ENCODE data around the gene COL25A1.
"Not testable (repeated sequence)": the region's sequence is repeated elsewhere in the genome, so short reads cannot be mapped to it uniquely, and the experiment has no call there.

Gene COL25A1

DNA sequence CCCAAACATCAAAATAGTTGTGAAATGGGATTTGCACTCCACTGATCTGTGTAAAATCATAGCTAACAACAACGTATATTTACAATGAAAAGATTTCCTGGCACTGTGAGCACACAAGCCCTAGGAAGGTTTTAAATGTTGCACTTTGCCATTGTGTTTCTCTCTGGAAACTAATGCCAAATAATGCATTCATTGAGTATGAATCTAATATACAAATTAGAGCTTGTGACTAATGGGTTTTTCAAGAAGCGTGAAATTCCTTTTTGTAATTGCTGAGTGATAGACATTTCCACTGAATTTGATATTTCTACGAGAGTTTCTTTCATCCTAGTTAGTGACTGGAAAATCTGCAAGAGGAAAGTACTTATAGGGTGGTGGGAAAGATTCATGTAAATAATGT is 135.9 kb downstream of the COL25A1 start:
- no peak for DNase-seq

DNA sequence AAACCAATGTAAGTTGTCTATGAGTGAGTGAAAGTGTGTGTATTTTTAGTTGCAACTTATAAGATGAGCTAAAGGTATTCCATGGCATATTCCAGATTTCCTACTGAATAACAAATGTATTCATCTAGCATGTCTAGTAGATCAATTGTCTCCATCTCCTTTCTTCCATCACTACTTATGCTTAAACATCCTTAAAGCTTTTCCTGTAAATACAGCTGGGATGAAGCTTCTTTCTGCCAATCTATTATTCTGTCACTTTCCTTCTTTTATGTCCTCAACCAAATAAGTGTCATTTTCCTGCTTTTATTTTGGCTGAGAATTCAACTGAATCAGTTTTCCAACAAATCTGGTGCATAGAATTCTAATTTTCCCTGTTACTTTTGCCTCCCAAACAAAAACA is 136.3 kb downstream of the COL25A1 start:
- DNase-seq: no peak

DNA sequence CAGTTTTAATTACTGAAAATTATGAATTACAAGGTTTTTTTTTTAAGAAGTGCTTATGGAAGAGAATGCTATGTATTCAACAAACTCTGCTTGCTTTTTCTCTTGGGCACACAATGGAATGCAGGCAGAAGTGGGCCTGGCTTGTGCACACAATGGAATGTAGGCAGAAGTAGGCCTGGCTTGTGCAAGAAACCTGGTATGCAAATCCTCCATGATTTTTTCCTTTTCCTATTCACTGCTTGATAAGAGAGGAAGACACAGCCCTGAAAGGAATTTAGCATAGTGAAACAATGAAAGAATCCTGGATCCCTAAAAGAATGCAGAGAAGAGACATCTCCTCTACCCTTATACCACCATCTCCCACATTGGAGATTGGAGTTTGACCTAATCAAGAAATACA is 138.4 kb downstream of the COL25A1 start:
- no peak for DNase-seq

DNA sequence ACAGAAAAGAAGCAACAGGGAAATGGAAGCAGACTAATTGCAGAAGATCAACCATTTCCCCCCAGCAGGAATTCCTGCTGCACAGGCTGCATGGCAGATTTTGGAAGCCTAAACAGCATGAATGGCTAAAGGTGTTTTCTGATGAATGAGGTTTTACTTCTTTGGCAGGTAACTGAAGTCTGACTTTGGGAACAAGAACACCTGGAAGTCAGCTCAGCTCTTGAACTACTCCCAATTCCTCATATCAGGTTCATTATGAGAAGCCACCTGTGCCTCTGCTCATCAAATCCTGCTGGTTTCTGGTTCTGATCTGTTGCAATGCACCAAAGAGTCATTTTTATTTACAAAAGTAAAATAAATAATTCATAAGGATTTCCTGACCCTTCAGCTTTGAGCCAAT is 139.0 kb downstream of the COL25A1 start:
- DNase-seq: no peak

DNA sequence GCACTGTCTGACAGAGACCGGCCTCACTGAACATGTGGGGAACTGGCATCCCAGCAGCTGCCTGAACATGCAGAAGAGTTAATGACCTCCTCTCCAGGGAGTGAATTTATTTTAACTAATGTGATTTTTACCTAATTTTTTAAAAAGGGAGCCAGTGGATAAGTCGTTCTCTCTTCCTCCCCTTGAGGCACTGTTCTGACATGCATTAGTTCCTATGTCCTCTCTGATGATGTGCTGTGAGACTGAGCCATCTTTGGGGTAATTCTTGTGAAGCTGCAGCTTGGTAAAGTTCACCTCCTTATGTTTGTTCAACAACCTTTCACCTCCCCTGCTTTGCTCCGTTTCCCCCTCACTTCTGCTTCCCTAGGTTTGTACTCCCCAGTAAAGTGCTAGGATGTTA is 139.7 kb downstream of the COL25A1 start:
- DNase-seq: no peak

DNA sequence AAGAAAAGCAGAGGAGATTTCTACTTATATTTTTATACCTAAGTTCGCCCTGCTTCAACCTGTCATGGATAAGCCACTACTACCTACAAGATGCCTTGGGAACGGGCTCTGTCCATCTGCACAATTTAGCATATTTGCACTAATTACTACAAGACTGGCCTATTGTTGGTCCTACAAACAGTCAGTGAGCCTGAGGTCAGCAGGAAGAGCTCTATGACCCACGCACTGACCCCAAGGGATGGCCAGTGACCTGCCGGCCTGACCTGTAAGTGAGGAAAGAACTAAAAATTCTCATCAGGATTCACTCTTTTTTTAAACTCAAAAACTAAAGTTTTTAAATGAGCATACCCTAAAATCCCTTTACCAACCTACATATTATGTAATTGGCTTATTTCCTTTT is 142.0 kb downstream of the COL25A1 start:
- DNase-seq: no peak

DNA sequence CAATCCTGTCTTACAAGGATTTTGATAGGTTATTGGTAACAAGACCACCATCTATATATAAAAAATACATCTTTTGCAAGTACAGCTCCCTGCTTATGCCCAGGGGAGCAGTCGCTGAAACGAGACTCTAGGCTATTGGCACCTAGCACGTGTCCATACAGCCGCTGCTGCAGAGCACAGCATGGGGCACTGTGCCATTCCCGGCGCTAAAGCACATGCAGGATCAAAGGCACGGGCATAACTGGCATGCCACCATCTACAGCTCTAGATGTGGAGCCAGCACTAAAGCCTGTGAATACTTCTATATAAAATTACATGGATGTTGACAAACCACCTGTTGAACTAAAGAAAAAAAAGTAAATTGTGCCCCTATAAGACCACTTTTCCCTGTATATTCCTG is 144.8 kb downstream of the COL25A1 start:
- no peak for DNase-seq

DNA sequence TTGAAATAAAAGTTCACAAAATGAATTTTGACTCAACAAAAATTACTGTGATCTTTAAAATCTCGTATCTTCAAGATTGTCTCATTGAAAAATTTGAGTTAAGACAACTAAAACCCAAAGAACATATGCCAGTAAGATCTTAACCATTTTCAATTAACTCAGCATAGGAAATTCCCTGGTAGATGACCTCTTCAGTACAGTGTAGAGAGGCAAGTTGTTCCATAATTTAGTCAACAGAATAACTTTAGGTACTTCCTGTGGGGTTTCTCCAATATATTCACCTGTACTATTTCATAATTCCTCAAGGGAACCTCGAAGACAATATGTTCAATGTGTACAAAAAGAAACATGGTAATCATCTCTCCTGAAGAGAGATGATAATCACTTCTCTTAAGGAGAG is 145.3 kb downstream of the COL25A1 start:
- DNase-seq: no peak

DNA sequence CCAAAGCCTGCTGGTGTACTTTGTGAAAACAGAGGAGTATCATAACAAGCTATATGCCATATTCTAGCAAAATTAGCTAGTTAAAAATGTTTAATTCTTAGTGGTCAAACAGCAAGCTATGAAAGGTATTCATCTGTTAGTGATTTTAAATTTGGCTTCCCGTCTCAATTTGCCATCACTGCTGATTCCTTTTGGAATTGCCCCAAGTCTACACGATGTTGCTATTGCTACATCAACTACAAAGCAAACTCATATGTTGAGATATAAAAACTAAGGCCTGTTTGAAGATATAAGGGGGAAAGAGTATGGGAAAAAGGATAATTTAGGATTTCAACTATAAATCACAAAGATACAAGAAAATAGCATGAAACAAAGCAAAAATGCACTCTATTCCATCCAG is 146.1 kb downstream of the COL25A1 start:
- DNase-seq: no peak

DNA sequence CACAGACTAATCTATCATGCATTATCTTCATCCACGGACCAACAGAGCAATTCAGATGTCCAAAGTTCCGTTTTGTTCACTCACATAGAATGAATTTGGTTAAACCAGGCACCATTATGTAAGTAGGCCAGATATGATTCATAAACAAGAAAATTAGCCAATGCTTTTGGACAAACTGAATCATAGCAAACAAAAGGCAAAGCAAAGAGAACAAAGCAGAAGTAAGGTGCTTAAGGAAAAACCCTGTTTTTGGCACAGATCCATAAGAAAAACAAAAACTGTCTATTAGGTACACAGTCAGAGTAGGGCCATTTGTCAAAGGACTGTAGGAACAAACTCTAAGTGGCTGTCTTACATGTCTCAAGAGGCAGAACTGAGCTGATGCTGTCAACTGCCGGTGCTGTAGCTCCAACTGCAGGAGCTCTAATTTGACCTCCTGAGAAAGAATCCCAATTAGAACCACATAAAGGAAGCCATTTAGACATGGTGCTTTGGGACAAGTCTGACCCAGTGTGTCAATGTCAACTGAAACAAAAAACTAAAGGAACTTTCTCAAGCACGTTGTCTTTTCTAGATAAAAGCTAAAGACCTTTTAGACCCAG is 146.7 kb downstream of the COL25A1 start:
- no peak for DNase-seq

DNA sequence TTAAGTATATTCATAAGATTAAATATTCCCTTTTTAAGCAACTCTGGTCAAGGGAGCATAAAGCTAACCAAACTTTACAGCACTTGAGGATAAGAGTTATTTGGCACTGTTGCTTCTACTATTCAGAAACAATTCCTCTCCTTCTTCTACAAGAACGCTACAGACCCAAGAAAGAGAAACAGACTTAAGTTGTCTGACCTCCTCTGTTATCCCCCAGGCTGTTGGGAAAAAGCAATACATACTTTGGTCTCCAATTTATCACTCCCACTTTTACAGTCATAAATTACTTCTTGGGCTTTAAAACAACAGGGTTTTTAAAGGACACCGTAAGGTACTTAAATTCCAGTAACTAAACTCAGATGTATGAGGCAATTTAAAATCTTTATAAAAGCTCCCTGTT is 147.4 kb downstream of the COL25A1 start:
- no peak for DNase-seq

DNA sequence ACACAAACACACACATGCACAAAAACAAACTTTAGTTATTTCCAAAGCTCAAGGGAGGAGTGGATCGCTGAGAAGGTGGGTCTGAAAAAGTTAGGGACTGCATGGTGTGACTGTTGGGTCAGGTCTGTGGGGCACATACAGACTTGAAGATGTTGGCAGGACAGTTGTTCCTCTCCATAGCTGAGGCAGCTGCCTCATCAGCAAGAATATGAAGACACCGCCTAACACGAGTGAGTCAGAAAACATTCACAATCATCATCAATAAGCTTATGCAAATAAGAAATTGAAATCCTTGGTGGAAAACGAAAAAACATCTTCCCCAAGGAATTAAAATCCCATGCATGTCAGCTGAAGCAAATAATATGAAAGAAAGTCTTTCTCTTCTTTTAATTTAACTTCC is 148.0 kb downstream of the COL25A1 start:
- no peak for DNase-seq

DNA sequence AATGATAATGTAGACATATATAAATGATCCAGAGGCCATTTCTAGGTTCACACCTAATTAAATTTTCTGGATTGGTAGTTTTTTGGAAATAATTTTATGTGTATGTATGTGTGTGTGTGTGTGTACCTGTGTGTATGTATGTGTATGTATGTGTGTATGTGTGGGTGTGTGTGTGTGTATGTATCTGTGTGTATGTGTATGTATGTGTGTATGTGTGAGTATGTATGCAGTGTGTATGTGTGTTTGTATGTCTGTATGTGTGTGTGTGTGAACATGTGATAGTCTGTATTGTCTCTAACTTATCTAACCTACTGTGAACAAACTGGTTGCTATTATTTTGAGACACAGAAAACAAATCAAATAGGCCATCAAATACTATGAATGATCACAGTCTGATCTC is 152.6 kb downstream of the COL25A1 start:
- no peak for DNase-seq

DNA sequence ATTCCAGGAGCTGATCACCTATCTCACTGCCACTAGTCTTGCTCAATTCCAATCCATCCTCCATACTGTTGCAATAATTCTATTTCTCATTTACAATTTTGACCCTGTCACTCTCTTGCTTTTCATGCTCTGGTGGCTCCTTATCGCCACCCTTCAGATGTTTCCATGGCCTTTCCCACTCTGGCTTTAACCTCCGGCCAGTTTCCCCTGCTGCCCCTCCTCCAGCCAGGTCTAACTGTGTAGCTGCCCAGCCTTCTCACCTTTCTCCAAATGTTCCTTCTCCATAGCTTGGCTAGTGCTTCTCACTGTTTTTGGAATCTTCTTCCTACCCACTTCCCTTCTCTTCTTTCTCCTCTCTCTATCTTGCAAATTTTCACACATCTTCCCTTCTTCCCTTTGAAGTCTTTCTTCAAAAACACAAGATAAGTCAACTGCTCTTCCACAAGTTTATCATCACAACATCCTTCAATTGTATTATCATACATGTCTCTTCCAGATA is 153.8 kb downstream of the COL25A1 start:
- no peak for DNase-seq

DNA sequence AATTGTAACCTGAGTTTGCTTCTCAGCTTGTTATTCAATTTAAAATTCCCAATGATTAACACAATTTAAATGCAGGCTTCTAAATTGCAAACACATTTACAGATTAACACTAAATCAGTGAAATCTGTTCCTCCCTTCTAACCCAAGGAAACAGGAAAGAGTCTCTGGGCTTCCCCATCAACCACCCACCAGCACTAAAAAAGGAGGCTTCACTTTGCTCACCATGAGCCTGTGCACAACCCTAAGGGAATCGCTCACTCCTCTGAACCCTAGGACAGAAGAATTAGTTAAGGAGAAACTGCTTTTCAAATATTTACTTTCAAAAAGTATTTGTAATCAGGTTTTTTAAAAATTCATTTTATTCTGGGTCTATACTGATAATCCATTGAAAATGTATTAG is 155.3 kb downstream of the COL25A1 start:
- DNase-seq: no peak

DNA sequence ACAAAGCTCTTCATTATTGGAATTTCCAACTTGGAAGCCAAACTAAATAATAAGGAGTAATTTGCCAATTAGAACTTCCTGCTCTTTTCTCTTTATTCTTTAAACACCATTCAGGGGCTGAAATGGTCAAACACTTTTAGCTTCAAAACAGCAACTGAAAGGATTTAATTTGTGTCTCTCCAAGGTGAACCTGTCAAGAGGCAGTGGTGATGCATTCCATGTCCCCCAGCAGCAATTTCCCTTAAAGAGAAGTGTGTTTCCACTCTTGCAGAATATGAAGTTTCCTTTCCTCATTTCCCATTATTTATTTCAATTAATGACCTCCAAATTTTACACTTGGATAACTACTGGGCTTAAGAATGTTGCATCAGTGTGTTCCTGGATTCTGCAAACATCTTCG is 156.0 kb downstream of the COL25A1 start:
- no peak for DNase-seq

DNA sequence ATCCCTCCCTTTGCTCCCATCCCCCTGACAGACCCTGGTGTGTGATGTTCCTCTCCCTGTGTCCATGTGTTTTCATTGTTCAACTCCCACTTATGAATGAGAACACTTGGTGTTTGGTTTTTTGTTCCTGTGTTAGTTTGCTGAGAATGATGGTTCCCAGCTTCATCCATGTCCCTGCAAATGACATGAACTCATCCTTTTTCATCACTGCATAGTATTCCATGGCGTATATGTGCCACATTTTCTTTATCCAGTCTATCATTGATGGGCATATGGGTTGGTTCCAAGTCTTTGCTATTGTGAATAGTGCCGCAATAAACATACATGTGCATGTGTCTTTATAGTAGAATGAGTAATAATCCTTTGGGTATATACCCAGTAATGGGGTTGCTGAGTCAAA is 164.3 kb downstream of the COL25A1 start:
- not testable (repeated sequence) for DNase-seq

DNA sequence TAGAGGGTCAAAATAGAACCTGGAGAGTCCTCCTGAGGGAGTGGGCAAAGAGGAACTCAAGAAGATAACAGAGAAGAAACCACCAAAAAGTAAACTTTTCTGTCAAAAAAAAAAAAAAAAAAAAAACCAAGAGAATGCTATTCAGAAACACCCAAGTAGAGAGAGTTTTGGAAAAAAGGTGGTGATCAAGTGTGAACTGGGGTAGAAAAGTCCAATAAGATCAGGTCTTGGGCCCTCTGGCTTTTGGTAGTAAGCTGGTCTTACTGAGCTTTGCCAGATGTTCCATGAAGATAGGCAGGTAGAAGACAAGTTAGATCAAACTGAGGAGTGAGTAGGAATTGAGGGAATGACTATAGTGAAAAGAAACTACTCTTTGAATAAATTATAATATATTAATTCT is 167.5 kb downstream of the COL25A1 start:
- no peak for DNase-seq

DNA sequence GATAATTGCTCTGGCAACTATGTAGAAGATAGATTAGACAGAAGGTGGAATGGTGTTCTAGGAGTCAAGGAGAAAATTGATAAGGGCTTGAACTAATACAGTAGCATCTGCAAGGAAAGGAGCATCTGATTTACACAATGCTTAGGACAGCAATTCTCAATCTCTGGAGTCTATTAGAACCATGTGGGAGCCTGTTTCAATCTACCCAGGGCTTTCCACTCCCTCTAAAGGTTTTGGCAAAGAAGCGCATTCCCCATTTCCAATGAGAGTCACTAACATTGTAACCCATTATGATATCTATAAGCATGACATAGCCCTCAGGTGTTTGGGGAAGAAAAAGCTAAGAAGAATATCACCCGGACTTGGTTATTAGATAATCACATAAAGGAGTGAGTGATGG is 168.2 kb downstream of the COL25A1 start:
- DNase-seq: no peak

DNA sequence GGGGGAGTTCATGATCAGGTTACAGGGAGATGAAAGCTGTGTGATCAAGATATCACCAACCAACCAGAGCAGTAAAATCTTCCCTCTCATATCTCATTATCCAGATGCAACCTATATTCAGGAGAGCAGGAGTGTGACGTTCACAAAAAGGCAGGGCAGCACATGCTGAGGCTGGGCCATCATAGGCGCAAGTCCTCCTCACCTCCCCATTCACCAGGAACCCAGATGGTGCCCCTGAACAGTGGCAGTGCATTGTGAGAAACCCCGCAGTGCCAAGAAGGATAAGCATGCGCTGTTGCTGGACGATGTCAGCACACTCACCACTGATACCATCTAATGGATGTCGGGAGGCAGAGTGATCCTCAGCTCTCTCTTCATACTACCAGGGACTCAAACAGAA is 170.9 kb downstream of the COL25A1 start:
- DNase-seq: no peak

DNA sequence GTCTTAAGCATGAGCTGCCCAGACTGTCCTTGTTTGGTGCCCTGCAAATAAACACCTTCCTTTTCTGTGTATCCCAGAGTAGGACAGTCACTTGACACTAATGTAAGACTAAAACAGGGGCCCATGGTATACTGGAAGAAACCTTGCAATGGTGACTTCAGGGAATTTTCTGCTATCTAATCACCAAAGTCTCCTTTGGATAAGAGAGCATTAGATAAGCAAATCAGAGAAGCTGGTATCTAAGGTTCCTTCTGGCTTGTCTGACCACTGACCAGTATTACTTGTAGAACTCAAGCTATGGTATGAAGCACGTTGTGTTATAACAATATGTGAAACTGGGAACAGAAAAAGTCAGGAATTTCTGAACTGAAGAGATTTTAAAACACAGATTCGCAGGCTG is 173.9 kb downstream of the COL25A1 start:
- no peak for DNase-seq

DNA sequence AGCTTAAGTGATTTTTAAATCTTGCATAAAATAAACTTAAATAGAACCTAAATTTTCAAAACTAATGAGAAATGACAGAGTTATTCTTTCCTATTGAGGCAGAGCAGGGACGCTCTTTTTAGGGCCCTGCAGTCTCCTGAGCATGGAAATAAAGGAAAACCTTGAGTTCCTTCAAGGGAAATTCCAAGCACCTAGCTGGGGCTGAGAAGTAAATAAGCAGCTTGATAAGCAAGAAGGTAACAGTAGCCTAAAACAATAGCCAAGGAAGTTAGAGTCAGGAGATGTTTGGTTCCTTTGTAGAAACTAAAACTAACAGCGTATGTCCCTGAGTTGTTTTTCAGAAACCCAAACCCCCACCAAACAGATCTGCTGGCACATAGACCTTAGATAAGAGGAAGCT is 174.6 kb downstream of the COL25A1 start:
- DNase-seq: no peak

DNA sequence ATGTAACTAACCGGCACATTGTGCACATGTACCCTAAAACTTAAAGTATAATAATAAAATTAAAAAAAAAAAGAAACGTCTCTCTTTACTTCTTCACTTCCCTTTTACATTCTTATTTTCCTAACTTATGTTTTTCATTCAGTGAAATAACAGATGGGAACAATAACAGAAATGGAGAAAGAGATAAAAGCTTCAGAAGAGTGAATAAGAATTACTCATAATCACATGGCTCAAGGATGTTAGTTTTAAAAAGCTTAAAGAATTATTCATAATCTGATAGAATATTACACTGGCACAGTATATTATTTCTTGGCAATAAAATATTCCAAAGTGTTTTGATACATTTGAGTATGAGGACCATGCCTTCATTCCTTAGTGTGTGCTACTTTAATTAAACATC is 175.6 kb downstream of the COL25A1 start:
- no peak for DNase-seq

DNA sequence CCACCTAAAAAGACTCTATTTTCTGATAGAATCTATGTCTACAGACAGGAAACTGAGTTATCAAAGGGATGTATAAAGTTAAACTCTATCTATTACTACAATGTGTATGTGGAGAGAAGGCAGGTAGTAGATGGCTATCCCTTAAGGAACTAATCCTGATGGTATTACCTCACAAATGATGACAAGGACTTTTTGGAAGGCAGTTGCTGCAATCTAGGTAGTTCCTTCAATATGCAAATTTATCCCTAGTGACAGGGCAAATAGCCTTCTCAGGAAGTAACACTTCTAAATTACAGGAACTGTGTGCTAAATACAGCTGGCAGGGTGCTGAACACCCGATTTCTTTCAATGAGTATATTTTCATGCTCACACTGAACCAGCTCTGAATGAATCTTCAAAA is 177.4 kb downstream of the COL25A1 start:
- no peak for DNase-seq

DNA sequence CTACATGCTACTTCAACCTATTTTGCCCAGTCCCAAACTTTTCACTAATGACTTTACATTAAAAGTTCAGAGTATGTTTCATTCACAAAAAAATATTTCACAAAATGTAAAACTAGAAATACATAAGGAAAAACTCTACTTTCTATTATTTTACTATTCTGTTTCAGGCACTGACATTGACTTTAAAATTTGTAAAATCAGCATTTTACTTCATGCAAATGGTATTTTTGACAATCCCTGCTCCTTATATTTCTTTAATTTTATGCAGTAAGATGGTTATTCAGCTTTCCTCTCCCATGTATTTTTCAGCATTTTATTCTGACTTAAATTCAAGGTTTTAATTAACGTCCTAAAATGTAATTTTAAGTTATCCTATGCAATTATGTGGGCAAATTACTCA is 178.5 kb downstream of the COL25A1 start:
- DNase-seq: no peak

DNA sequence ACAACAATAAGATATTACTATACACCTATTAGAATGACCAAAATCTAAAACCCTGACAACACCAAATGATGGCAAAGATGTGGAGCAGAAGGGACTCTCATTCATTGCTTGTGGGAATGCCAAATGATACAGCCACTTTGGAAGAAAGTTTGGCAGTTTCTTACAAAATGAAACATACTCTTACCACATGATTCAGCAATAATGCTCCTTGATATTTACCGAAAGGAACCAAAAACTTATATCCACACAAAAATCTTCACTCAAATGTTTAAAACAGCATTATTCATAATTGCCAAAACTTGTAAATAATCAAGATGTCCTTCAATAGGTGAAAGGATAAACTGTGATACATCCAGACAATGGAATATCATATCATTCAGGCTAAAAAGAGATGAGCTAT is 180.9 kb downstream of the COL25A1 start:
- DNase-seq: no peak

Data from CD4-positive, alpha-beta T cell treated with Interleukin-15 for 1 hour (primary cell).